ENCODE measurements around the gene WASF1. TPM values are rescaled to one million over a fixed set of nuclear protein-coding genes. Genes with fewer than 3 reads are reported as not detected.

WASF1 gene
- total and polyA plus RNA-seq, 2 donors (not counting 1 experiment from before 2014, with no cell fraction given) = 13.2 to 37.7 TPM

DNA sequence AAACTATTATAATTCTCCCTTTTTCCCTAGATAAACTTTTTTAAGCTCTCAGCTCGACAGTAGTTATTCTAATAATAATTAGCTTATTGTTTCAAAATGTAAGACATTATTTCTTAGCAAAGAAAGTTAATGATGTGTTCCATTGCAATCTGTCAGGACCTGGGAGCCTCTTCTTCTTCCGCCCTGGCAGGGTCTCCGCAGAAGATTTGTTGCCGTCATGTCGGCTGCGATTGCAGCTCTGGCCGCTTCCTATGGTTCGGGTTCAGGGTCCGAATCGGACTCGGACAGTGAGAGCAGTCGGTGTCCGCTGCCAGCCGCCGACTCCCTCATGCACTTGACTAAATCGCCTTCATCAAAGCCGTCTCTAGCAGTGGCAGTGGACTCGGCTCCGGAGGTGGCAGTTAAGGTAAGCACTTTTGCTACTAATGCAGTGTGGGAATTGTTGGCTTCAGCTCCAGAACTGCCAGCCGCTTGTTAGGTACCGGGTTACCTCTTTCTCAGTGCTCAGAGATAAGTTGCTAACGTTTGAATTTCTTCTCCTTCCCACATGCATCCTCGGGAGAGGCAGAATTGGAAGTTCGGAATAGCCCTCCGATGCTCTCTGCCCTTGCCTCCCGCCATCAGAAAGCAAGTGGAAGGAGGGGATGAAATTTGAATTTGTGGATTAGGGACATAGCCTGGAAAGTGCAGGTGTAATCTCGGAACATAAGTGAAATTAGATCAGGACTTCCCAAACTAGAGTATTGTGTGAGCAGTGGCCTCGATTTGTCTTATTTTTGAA lies 948 bp upstream of the WASF1 start, which contains the start of gene CDC40:
CDC40 (plus strand) TSS at position 200 of the 781 bp plus-strand sequence; CDS start at position 218, 18 bp downstream.
- TF ChIP-seq, protein P1, sequence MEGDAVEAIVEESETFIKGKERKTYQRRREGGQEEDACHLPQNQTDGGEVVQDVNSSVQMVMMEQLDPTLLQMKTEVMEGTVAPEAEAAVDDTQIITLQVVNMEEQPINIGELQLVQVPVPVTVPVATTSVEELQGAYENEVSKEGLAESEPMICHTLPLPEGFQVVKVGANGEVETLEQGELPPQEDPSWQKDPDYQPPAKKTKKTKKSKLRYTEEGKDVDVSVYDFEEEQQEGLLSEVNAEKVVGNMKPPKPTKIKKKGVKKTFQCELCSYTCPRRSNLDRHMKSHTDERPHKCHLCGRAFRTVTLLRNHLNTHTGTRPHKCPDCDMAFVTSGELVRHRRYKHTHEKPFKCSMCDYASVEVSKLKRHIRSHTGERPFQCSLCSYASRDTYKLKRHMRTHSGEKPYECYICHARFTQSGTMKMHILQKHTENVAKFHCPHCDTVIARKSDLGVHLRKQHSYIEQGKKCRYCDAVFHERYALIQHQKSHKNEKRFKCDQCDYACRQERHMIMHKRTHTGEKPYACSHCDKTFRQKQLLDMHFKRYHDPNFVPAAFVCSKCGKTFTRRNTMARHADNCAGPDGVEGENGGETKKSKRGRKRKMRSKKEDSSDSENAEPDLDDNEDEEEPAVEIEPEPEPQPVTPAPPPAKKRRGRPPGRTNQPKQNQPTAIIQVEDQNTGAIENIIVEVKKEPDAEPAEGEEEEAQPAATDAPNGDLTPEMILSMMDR (conservative IDR thresholded peaks at IDR 0.05 in 1 of 2, IDR thresholded peaks at IDR 0.05 in 1 of 2; ENCODE audit: low read depth in 1 of 2, low read length in 2 of 2) = no peak
- no peak for TF ChIP-seq EZH2 (IDR thresholded peaks at IDR 0.05; ENCODE audit: low read length, missing control alignments)
- Histone ChIP-seq H3K79me2 (ENCODE audit: control insufficient read depth, insufficient read depth, low read length) (peaks cover 63% of the 10 kb centered on the region), H4K20me1 (ENCODE audit: control insufficient read depth, extremely low read depth, insufficient read depth, low read length) (peaks cover 2% of the 10 kb centered on the region), H3K27ac (ENCODE audit: insufficient read depth, low read length) (peak within 1 kb of the TSS; percentile 97), H3K9me3 (ENCODE audit: control insufficient read depth, insufficient read depth, low read depth, low read length) (no peaks in the 10 kb centered on the region), H3K9ac (ENCODE audit: insufficient read depth, low read length) (peak within 1 kb of the TSS; percentile 94), H2AFZ (ENCODE audit: low read length) (peak within 1 kb of the TSS; percentile 93), H3K4me1 (ENCODE audit: control insufficient read depth, extremely low read depth, insufficient read depth, low read length) (peaks cover 9% of the 10 kb centered on the region), H3K4me3 (replicated peaks in 1 of 4; ENCODE audit: control extremely low read depth in 1 of 4, insufficient read depth in 1 of 4, low read depth in 3 of 4, low read length in 4 of 4) (peak within 1 kb of the TSS; percentile 88 to 97 (median 92)), H3K36me3 (ENCODE audit: control insufficient read depth, insufficient read depth, low read length) (no peaks in the 10 kb centered on the region), H3K4me2 (ENCODE audit: extremely low read depth, insufficient read depth, low read length) (peak within 1 kb of the TSS; percentile 91), H3K27me3 (ENCODE audit: control insufficient read depth, insufficient read depth, low read length) (no peaks in the 10 kb centered on the region)
- DNase-seq (ENCODE audit: low read depth in 2 of 2) = no peak

- no peak for TF ChIP-seq EZH2 (IDR thresholded peaks at IDR 0.05; ENCODE audit: low read length, missing control alignments)
- TF ChIP-seq, protein P1 (conservative IDR thresholded peaks at IDR 0.05 in 1 of 2, IDR thresholded peaks at IDR 0.05 in 1 of 2; ENCODE audit: low read depth in 1 of 2, low read length in 2 of 2) = peak; percentile 63 to 78
- Histone ChIP-seq H4K20me1 (ENCODE audit: control insufficient read depth, extremely low read depth, insufficient read depth, low read length) (peaks cover 2% of the 10 kb centered on the region), H3K9ac (ENCODE audit: insufficient read depth, low read length) (peak overlapping the region; percentile 94), H3K27ac (ENCODE audit: insufficient read depth, low read length) (peak overlapping the region; percentile 97), H3K27me3 (ENCODE audit: control insufficient read depth, insufficient read depth, low read length) (no peaks in the 10 kb centered on the region), H3K36me3 (ENCODE audit: control insufficient read depth, insufficient read depth, low read length) (no peaks in the 10 kb centered on the region), H3K4me3 (replicated peaks in 1 of 4; ENCODE audit: control extremely low read depth in 1 of 4, insufficient read depth in 1 of 4, low read depth in 3 of 4, low read length in 4 of 4) (peak overlapping the region; percentile 82 to 97 (median 90)), H3K79me2 (ENCODE audit: control insufficient read depth, insufficient read depth, low read length) (peaks cover 50% of the 10 kb centered on the region), H3K4me2 (ENCODE audit: extremely low read depth, insufficient read depth, low read length) (peak overlapping the region; percentile 91), H3K9me3 (ENCODE audit: control insufficient read depth, insufficient read depth, low read depth, low read length) (no peaks in the 10 kb centered on the region), H2AFZ (ENCODE audit: low read length) (peak overlapping the region; percentile 93), H3K4me1 (ENCODE audit: control insufficient read depth, extremely low read depth, insufficient read depth, low read length) (peaks cover 9% of the 10 kb centered on the region)
- DNase-seq (ENCODE audit: low read depth in 2 of 2) = peak; percentile 62 to 64
Observed at GRCh38 chr6:110178626-110179405, 654 bp downstream of the WASF1 start.

- H3K79me2 ChIP-seq (ENCODE audit: control insufficient read depth, insufficient read depth, low read length) = peaks cover 24% of the 10 kb centered on the region
- H3K36me3 ChIP-seq (ENCODE audit: control insufficient read depth, insufficient read depth, low read length) = no peaks in the 10 kb centered on the region
- H3K9ac ChIP-seq (ENCODE audit: insufficient read depth, low read length) = no peak overlapping the region
- H2AFZ ChIP-seq (ENCODE audit: low read length) = no peak overlapping the region
- no peaks in the 10 kb centered on the region for H3K9me3 ChIP-seq (ENCODE audit: control insufficient read depth, insufficient read depth, low read depth, low read length)
- no peak for TF ChIP-seq EZH2 (IDR thresholded peaks at IDR 0.05; ENCODE audit: low read length, missing control alignments)
- TF ChIP-seq, protein P1 (conservative IDR thresholded peaks at IDR 0.05 in 1 of 2, IDR thresholded peaks at IDR 0.05 in 1 of 2; ENCODE audit: low read depth in 1 of 2, low read length in 2 of 2) = no peak
- no peak for DNase-seq (ENCODE audit: low read depth in 2 of 2)
- no peak overlapping the region for H3K4me2 ChIP-seq (ENCODE audit: extremely low read depth, insufficient read depth, low read length)
- H4K20me1 ChIP-seq (ENCODE audit: control insufficient read depth, extremely low read depth, insufficient read depth, low read length) = peaks cover 6% of the 10 kb centered on the region
- no peaks in the 10 kb centered on the region for H3K4me1 ChIP-seq (ENCODE audit: control insufficient read depth, extremely low read depth, insufficient read depth, low read length)
- H3K4me3 ChIP-seq (replicated peaks in 1 of 4; ENCODE audit: control extremely low read depth in 1 of 4, insufficient read depth in 1 of 4, low read depth in 3 of 4, low read length in 4 of 4) = no peak overlapping the region
- no peaks in the 10 kb centered on the region for H3K27me3 ChIP-seq (ENCODE audit: control insufficient read depth, insufficient read depth, low read length)
- no peak overlapping the region for H3K27ac ChIP-seq (ENCODE audit: insufficient read depth, low read length)
Observed at GRCh38 chr6:110173506-110174132, 5.9 kb downstream of the WASF1 start.
